HFF-Myc (cell line): ENCODE measurements around the gene VRK1.

Experiments used
- DNase-seq: peaks from one replicate; pipeline ENCODE4 v3.0.0-alpha.2; 2011; ENCODE audit warnings: low read depth; ENCODE audit errors: extremely low read depth
- H3K4me3 ChIP-seq: replicated peaks from 2 replicates; pipeline ENCODE4 v1.5.1; 2011; ENCODE audit warnings: low read depth, mild to moderate bottlenecking, control low read depth, low read length
- CTCF ChIP-seq: IDR thresholded peaks from 2 replicates; pipeline ENCODE4 v1.5.1; 2012; ENCODE audit warnings: mild to moderate bottlenecking, low read depth, low read length, control low read depth; ENCODE audit errors: missing control alignments

The VRK1 gene

DNA sequence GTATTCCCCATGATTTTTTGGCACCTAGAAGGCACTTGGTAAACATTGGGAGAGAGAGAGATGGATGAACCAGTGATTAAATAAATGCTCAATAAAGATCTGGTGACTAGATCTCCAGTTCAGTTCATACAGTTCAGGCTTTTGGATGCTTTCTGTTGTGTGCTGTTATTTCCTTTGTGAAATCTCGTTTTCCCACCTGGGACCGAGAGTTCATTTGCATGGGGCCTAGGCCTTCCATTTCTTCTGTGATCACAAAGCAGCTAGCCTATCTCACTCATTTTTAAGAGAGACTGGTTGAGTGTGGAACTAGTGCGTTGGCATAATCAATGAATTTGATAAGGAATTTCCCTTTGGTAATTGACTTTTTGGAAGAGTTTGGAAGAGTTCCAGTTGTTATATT lies 104.0 kb downstream of the VRK1 start:
- no peak for TF ChIP-seq CTCF
- no peak for DNase-seq
- H3K4me3 ChIP-seq = no peak overlapping the region

- TF ChIP-seq CTCF = no peak
- H3K4me3 ChIP-seq = no peak overlapping the region
- DNase-seq = no peak
These were observed 104.8 kb downstream of the VRK1 start for GRCh38 chr14:96902004-96902403.

DNA sequence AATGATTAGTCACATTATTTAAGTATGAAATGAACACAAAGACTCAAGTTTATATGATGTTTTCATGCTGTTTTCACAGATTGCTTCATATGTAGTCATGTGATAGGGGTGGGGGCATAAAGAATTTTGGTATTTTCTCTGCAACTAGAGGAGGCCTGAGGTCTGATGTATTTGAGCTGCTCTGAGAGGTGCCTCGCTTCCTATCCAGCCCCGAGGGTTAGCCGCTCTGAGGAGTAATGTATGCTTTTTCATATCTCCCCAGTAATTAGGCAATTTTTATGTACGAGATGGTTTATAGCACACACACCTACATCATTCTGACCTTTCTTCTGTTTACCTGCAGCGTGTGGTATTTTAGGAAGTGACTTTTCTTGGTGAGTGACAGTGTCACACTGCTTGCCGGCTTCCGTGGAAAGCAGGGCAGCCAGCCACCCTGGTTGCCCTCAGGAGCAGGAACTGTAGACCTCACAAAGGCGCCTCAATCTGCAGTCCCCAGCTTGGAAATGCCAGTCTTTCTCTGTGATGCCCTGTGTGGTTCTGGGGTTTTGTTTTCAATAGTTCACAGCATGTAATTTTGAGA lies 106.4 kb downstream of the VRK1 start:
- no peak for DNase-seq
- no peak overlapping the region for H3K4me3 ChIP-seq
- no peak for TF ChIP-seq CTCF

DNA sequence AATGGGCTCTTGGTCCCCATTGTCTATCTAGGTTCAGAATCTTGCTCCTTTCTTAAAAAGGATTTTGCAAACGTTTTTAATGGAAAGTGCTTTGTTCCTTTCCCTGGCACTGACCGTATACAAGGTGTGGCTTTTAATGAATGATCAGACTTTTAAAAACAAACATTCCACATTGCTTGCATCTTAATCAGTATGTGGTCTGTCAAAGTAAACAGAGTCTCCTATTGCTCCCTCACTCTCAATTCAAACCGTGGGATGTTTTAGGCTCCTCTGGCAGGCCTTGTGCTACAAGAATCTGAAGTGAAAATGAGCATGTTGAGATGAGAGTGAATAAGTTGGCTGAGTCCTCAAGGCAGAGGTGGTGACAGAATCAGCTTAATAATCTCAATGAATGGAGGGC lies 107.0 kb downstream of the VRK1 start:
- no peak for TF ChIP-seq CTCF
- no peak for DNase-seq
- no peak overlapping the region for H3K4me3 ChIP-seq

- no peak for TF ChIP-seq CTCF
- no peak overlapping the region for H3K4me3 ChIP-seq
- no peak for DNase-seq
These were observed 107.9 kb downstream of the VRK1 start for GRCh38 chr14:96905065-96905464.

- DNase-seq = no peak
- H3K4me3 ChIP-seq = no peak overlapping the region
- no peak for TF ChIP-seq CTCF
These were observed 108.6 kb downstream of the VRK1 start for GRCh38 chr14:96905825-96906224.

DNA sequence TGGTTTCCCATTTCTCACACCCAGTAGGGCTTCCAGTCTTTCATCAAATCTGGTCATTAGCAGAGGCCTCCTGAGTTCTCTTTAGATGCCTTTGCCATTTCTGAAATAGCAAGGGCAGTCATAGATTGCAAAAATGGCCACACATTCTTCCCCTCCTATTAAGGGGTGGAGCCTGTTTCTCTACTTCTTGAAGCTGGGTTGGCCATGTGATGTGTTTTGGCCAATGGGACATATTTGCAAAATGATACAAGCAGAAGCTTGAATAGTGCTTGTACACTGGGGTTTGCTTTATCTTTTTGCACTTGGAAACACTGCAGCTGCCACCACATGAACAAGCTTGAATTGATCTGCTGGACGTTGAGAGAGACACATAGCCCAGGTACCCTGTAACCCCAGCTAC lies 109.3 kb downstream of the VRK1 start:
- no peak overlapping the region for H3K4me3 ChIP-seq
- no peak for DNase-seq
- no peak for TF ChIP-seq CTCF
